Neuron (in vitro differentiated cells): ENCODE data around the gene PODXL.

Source experiments
- H2AFZ ChIP-seq: one replicate; pipeline ENCODE4 v1.6.1; 2013; ENCODE audit warnings: low read depth, mild to moderate bottlenecking, inconsistent platforms, low read length, moderate library complexity
- H3K27me3 ChIP-seq: one replicate; pipeline ENCODE4 v1.6.1; 2013; ENCODE audit warnings: low read length; ENCODE audit not compliant: insufficient read depth
- H3K36me3 ChIP-seq: one replicate; pipeline ENCODE4 v1.6.1; 2013; ENCODE audit warnings: low read length; ENCODE audit not compliant: insufficient read depth
- H3K4me1 ChIP-seq: one replicate; pipeline ENCODE4 v1.6.1; 2013; ENCODE audit warnings: low read length; ENCODE audit not compliant: insufficient read depth
- H3K4me3 ChIP-seq: 2 replicates; pipeline ENCODE4 v1.5.1; 2013; ENCODE audit warnings: mild to moderate bottlenecking, low read length, moderate library complexity
- H3K9me3 ChIP-seq: one replicate; pipeline ENCODE4 v1.6.1; 2013; ENCODE audit warnings: low read length

The PODXL gene

DNA sequence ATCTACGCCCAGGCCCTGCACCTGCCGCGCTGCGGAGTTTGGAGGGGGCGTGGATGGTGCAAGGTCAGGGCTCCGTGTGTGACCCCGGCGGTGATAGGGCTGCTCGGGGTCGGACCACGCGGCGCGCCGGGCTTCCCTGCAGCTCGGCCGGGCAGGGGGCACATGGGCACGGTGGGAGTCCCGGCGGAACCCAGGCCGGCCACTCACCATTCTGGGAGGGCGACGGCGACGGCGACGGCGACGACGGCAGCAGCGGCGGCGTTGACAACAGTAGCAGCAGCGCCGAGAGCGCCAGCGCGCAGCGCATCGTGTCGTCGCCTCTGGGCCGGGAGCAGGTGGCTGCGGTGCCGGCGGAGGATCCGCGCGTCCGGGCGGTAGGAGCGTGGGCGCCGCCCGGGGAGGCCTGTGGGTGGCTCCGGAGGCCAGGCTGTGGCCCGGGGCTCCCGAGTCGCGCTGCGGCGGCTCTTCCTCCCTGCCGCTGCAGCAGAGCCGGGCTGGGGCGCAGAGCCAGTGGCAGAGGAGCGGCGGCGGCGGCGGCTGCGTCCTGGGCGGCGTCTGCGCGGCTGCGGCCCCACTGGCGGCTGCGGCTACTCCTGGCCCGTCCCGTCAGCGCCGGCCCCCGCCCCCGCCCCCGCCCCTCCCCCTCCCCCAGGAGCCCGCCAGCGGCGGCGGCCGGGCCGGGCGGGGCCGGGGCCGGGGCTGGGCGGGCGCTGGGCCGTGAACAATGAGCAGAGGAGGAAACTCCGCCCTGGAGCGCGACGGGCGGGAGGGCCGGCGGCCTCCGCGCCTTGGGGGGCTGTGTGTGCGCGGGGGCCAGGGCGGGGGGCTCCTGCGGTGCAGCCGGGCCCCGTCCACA is at the start of gene PODXL:
TSS of gene PODXL (minus strand) at position 576 of the 856 bp plus-strand sequence. CDS start at position 307, 269 bp downstream.
- no peaks in the 10 kb centered on the region for H3K9me3 ChIP-seq
- no peaks in the 10 kb centered on the region for H3K27me3 ChIP-seq
- peaks cover 48% of the 10 kb centered on the region for H3K4me1 ChIP-seq
- peak within 1 kb of the TSS; percentile 80 for H2AFZ ChIP-seq
- H3K36me3 ChIP-seq = peaks cover 8% of the 10 kb centered on the region
- H3K4me3 ChIP-seq = peak within 1 kb of the TSS; percentile 83

DNA sequence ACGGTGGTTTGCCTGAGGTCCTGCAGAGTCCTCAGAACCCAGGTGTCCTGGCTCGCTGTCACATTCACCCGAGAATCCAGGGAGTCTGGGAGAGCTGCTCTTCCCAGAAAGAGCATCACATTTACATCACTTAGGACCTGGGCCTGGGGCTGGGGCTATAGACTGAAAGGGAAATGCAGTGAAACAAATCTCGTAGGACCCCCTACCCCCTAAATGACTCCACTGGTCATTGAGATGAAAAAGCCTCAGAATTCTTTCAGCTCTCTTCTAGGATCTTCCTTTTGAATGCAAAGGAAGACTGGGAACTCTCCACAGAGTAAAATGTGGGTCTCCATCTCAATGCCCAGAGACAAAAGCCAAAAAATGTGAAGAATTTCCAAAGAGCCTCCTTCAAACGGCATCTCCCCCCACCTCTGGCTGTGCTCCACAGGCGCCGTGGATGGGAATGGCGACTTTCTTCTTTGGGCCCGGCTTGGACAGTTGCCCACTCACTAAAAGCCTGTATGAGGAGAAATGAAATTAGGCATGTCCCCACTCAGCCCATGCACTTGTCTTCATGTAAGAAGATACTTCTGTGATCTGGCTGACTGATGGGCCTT is 49.0 kb upstream of the PODXL start:
- no peak overlapping the region for H2AFZ ChIP-seq
- H3K9me3 ChIP-seq = no peaks in the 10 kb centered on the region
- no peak overlapping the region for H3K4me3 ChIP-seq
- H3K36me3 ChIP-seq = no peaks in the 10 kb centered on the region
- no peaks in the 10 kb centered on the region for H3K27me3 ChIP-seq
- peaks cover 74% of the 10 kb centered on the region for H3K4me1 ChIP-seq

DNA sequence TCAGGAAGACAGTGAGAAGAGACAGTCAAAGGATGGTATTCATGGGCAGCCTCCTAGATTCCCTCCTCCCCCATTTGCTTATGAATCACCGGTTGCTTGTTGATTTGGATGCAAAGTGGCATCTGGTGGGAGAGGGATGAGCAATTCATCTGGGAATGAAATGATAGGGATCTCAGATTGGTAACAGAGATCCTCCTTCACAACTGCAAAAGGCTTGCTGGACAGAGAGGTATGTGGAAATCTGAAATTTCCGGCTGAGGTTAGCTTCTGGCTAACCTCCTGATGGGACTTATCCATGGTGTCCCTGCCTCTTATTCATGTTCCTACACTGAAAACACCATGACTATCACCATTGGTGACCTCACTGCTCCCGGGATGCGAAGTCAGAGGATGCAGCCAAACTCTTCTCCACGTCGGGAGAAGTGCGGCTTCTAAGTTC is 48.4 kb upstream of the PODXL start:
- Histone ChIP-seq H3K36me3 (no peaks in the 10 kb centered on the region), H3K9me3 (no peaks in the 10 kb centered on the region), H3K4me3 (no peak overlapping the region), H2AFZ (no peak overlapping the region), H3K4me1 (peaks cover 80% of the 10 kb centered on the region), H3K27me3 (no peaks in the 10 kb centered on the region)

DNA sequence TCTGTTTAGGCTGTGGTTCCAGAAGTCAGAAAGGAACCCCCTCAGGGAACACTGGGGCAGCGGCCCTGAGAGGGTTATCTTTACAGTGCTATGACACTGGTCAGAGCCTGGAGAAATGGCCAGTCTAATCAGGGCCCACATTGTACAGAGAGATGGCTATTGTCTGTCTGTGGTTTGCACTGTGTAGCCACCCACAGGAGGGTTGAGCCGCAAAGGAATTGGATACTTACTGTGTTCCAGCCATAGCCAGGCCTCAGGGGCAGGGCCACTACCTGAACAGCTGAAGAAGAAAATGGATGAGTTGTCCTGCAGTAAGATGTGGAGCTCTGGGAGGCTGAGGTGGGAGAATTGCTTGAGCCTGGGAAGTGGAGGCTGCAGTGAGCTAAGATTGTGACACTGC is 47.5 kb upstream of the PODXL start:
- Histone ChIP-seq H3K27me3 (no peaks in the 10 kb centered on the region), H3K4me1 (peaks cover 84% of the 10 kb centered on the region)

DNA sequence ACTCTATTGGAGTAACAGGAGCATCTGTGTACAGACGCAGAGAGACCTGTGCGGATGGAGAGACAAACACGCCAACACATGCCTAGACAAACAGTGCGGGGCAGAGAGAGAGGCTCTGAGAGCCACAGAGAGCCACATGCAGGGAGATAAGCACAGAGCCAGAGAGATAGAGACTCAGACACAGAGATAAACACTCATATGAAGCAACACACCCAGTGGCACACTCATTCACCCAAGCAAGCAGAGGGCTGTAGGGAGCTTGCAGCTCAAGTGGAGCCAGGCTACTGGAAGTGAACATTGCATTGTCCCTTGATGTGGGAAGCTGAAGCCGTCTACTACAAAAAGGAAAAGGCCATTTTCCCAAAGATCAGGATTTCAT is 46.6 kb upstream of the PODXL start:
- no peaks in the 10 kb centered on the region for H3K36me3 ChIP-seq
- no peaks in the 10 kb centered on the region for H3K27me3 ChIP-seq
- no peak overlapping the region for H2AFZ ChIP-seq
- H3K4me3 ChIP-seq = no peak overlapping the region
- no peaks in the 10 kb centered on the region for H3K9me3 ChIP-seq
- H3K4me1 ChIP-seq = peaks cover 86% of the 10 kb centered on the region

More for the DNA sequence above, 47.5 kb upstream of the PODXL start:
- H3K36me3 ChIP-seq = no peaks in the 10 kb centered on the region
- no peaks in the 10 kb centered on the region for H3K9me3 ChIP-seq
- no peak overlapping the region for H2AFZ ChIP-seq
- H3K4me3 ChIP-seq = no peak overlapping the region

DNA sequence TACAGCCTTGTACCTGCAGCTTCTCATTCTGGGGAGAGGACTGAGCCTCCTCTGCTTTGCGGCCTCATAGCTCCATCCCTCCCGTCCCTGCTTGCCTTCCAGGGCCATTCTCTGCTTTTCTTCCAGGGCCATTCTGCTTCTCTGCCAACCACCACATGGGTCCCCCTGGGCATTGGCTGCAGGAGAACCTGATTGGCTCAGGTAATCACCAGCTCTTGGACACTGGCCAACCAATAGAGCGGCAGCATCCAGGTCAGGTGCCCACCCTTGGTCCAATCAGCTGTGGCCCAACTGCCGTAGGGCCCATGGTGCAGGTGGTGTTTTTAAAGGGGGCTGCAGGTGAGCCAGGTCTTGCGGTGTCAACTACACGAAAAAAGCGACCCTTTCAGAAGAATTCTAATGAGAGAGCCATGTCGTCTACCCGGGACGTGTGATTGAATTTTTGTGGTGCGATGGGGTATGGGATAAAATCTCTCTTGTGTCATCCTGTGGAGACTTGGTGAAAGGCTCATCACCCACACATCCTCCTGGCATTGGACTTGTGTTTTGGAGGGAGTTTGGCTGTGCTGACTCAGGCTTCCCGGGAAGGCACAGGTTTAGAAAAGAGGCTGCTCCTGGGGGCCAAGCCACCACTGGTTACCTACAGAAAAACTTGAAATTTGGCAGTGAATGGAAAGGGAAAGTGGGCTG is 46.0 kb upstream of the PODXL start:
- H2AFZ ChIP-seq = no peak overlapping the region
- H3K4me3 ChIP-seq = no peak overlapping the region
- H3K27me3 ChIP-seq = no peaks in the 10 kb centered on the region
- H3K36me3 ChIP-seq = no peaks in the 10 kb centered on the region
- peaks cover 82% of the 10 kb centered on the region for H3K4me1 ChIP-seq
- no peaks in the 10 kb centered on the region for H3K9me3 ChIP-seq

DNA sequence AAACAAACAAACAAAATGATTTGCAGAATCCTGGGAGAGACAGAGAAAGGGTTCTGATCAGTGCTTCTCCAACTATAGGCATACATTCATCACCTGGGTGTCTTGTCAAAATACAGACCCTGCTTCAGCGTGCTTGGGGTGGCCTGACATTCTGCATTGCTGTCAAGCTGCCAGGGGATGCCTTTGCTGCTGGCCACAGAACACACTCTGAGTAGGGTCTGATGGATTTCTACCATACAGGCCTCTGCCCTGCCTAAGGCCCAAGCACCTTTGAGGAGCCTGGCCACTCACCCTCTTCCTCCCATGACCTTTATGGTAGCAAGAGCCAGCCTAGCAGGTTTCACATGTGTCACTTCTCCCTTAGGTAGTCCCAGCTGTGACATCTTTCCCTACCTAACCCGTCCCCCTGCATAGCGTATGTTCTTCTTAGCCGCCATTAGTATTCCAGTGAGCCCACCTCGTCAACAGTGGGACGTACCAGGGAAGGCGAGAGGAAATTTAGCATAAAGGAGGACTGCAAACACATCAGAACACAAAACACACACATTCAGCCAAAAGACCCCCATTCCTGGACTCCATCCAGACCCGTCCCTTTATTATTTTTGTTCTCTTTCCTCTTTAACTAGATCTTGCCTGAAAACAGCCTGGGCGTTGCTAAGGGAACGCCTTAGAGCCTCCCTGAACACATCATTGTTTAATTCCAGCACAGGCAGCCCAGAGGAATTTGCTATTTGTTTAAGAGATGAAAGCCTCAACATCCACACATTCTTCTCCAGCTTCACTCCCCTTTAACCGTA is 43.9 kb upstream of the PODXL start:
- Histone ChIP-seq H2AFZ (no peak overlapping the region), H3K27me3 (no peaks in the 10 kb centered on the region), H3K36me3 (no peaks in the 10 kb centered on the region), H3K4me3 (no peak overlapping the region), H3K9me3 (no peaks in the 10 kb centered on the region), H3K4me1 (peaks cover 61% of the 10 kb centered on the region)

DNA sequence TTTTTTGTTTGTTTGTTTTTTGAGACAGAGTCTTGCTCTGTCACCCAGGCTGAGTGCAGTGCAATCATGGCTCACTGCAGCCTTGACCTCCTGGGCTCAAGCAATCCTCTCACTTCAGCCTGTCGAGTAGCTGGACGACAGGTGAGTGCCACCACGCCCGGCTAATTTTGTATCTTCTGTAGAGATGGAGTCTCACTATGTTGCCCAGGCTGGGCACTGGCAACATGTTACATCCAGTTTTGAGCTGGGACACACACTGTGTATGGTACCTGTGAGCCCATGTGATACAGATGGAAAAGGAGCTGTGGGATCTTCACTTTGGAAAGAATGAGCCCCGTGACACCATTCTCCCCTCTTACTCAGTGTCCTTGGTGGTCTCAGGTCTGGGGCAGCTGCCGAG is 40.4 kb upstream of the PODXL start:
- no peak overlapping the region for H3K4me3 ChIP-seq
- peaks cover 28% of the 10 kb centered on the region for H3K4me1 ChIP-seq
- no peaks in the 10 kb centered on the region for H3K9me3 ChIP-seq
- H2AFZ ChIP-seq = no peak overlapping the region
- H3K27me3 ChIP-seq = no peaks in the 10 kb centered on the region
- no peaks in the 10 kb centered on the region for H3K36me3 ChIP-seq

DNA sequence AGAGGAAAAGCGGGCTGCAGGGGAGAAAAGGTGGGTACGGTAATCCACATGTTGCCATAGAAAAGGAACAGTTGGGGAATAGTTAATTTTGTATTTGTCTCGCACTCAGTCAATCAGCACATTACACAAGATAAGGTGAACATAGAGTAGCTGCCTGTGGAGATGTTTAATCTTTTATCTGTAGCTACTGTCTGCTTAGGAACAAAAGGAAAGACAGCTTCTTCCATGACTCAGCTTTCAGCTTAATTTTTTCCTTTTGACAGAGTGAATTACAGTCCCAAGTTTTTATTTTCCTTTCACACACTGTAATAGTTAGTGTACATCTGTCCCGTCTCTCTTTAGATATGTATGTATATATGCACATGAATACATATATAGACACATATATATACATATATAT is 39.3 kb upstream of the PODXL start:
- Histone ChIP-seq H3K9me3 (no peaks in the 10 kb centered on the region), H2AFZ (no peak overlapping the region), H3K36me3 (no peaks in the 10 kb centered on the region), H3K4me3 (no peak overlapping the region), H3K4me1 (peaks cover 18% of the 10 kb centered on the region), H3K27me3 (no peaks in the 10 kb centered on the region)

DNA sequence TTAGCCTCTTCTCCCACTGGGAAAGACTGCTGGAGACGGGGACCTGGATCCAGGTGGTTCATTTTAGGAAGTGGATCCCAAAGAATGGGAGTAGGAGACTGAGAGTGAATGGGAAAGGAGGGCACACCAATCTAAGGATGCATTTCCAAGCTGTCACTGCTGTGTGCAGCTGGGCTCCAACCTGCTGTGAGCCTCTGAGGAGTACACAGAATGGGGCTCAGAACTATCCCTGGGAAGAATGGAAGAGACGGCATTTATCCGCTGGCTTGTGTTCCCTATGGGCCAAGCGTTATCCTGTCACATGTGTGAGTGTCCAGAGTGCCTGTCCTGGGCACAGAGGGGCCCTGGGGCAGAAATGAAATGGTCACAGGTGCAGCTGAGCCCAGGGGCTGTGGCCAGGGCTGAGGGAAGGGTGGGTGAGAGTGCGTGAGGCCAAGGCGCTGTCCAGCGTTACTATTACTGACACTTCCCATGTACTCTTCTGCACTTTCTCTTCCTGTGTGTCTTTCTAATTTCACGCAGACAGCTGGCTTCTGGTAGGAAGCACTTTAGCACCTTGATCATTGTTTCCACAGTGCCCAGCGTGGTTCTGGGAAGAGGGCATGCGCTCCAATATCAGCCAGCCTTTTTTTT is 35.4 kb upstream of the PODXL start:
- no peak overlapping the region for H3K4me3 ChIP-seq
- H3K27me3 ChIP-seq = no peaks in the 10 kb centered on the region
- no peaks in the 10 kb centered on the region for H3K36me3 ChIP-seq
- no peaks in the 10 kb centered on the region for H3K9me3 ChIP-seq
- peaks cover 19% of the 10 kb centered on the region for H3K4me1 ChIP-seq
- H2AFZ ChIP-seq = no peak overlapping the region

DNA sequence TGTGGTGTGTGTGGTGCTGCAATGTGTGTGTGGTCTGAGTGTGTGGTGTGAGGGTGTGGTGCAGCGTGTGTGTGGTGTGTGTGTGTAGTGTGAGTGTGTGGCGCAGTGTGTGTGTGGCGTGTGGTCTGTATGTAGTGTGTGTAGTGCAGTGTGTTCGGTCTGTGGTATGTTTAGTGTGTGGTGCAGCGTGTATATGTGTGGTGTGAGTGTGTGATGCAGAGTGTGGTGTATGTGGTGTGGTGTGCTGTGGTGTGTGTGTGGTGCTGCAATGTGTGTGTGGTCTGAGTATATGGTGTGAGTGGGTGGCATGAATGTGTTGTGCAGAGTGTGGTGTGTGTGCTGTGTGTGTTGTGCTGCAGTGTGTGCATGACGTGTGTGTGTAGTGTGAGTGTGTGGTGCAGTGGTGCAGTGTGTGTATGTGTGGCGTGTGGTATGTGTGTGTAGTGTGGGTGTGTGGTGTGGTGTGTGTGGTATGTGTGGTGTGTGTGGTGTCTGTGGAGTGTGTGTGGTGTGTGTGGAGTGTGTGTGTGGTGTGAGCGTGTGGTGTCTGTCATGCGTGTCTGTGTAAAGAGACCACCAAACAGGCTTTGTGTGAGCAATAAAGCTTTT is 31.0 kb upstream of the PODXL start:
- no peaks in the 10 kb centered on the region for H3K36me3 ChIP-seq
- H3K27me3 ChIP-seq = no peaks in the 10 kb centered on the region
- H3K4me1 ChIP-seq = peaks cover 19% of the 10 kb centered on the region
- H3K9me3 ChIP-seq = no peaks in the 10 kb centered on the region
- H3K4me3 ChIP-seq = no peak overlapping the region
- no peak overlapping the region for H2AFZ ChIP-seq

DNA sequence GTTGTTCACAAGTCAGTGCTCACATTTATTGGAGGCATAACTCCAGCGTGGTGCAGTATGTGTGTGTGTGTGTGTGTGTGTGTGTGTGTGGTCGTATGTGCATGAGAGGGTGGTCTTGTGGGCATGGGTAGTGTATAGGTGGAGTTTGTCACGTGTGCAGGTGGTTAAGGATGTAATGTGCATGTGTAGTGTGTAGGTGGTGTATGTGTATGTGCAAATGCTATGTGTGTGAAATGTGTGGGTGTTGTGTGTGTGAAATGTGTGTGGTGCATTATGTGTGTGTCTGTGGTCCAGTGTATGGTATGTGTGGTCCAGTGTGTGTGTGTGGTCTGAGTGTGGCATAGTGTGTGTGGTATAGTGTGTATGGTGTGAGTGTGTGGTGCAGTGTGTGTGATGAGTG is 30.3 kb upstream of the PODXL start:
- Histone ChIP-seq H3K27me3 (no peaks in the 10 kb centered on the region), H3K9me3 (no peaks in the 10 kb centered on the region), H2AFZ (no peak overlapping the region), H3K4me1 (peaks cover 19% of the 10 kb centered on the region), H3K36me3 (no peaks in the 10 kb centered on the region), H3K4me3 (no peak overlapping the region)
